GM12878 (cell line): ENCODE results near the gene CYSTM1. TPM values are rescaled to one million over a fixed set of nuclear protein-coding genes. Genes with fewer than 3 reads are reported as not detected.

Source experiments
- ATAC-seq: fragments of 200-7000 bp; cut with Tn5 transposase; 3 replicates; pipeline ENCODE4 v1.9.1; 2020; ENCODE audit warnings: mild to moderate bottlenecking, moderate library complexity
- BruUV-seq: library from RNA; stranded (reverse); fragments of 400-500 nt; replicated peaks from 2 replicates; lab custom pipeline; 2021; lab: Mats Ljungman, UMichigan
- CTCF ChIA-PET: fragments of 300-600 bp; sonication (Branson Sonifier 250); formaldehyde crosslinking; extraction: SDS; loops from one replicate; lab custom pipeline; 2021; ENCODE audit warnings: inconsistent platforms; lab: Yijun Ruan, JAX
- POLR2A ChIA-PET: fragments of 350-600 bp; formaldehyde crosslinking; extraction: SDS; loops from one replicate; lab custom pipeline; 2021; ENCODE audit warnings: inconsistent platforms; lab: Charles Lee
- RAD21 ChIA-PET: fragments of 300-600 bp; sonication (Branson Sonifier 250); formaldehyde crosslinking; loops from one replicate; lab custom pipeline; 2023; ENCODE audit warnings: antibody characterized with exemption; ENCODE audit not compliant: unreplicated experiment; lab: Charles Lee
- SMC1A ChIA-PET: fragments of 300-600 bp; sonication (Branson Sonifier 250); formaldehyde crosslinking; loops from one replicate; lab custom pipeline; 2023; ENCODE audit not compliant: unreplicated experiment, uncharacterized antibody; lab: Charles Lee
- DNase-seq: peaks from one replicate; pipeline ENCODE4 v3.0.0-alpha.2; 2011; ENCODE audit warnings: low read depth, low spot score
- FAIRE-seq: peaks from 3 replicates; lab custom pipeline; 2011; peaks lifted over from hg19 to GRCh38; lab: Jason Lieb, UNC
- H2AFZ ChIP-seq: 2 replicates; pipeline ENCODE4 v1.6.0; 2011; ENCODE audit warnings: low read depth, low read length, control low read depth; ENCODE audit not compliant: control insufficient read depth
- H3K27ac ChIP-seq: 2 replicates; pipeline ENCODE4 v1.5.1; 2011; ENCODE audit warnings: control low read depth; ENCODE audit not compliant: control insufficient read depth, insufficient read depth
- H3K27me3 ChIP-seq, 2 experiments: replicated peaks in 1 of 2; 2 replicates each; pipeline versions ENCODE4 v1.6.0 to v1.6.1; 2011; ENCODE audit warnings: low read length in 1 of 2; ENCODE audit not compliant: control insufficient read depth in 2 of 2, insufficient read depth in 2 of 2
- H3K36me3 ChIP-seq, 2 experiments: 2 replicates each; pipeline ENCODE4 v1.5.1; 2011; ENCODE audit warnings: low read length in 1 of 2; ENCODE audit not compliant: control insufficient read depth in 2 of 2, insufficient read depth in 2 of 2
- H3K4me1 ChIP-seq: 2 replicates; pipeline ENCODE4 v1.6.1; 2011; ENCODE audit warnings: mild to moderate bottlenecking, low read length, moderate library complexity, mixed read lengths; ENCODE audit not compliant: control insufficient read depth, insufficient read depth
- H3K4me2 ChIP-seq: 2 replicates; pipeline ENCODE4 v1.6.0; 2011; ENCODE audit warnings: control low read depth; ENCODE audit not compliant: control insufficient read depth, insufficient read depth
- H3K4me3 ChIP-seq: fragments of 200-600 bp; sonication (generic); 2 replicates; pipeline ENCODE4 v1.5.1; 2016
- H3K79me2 ChIP-seq: 2 replicates; pipeline ENCODE4 v1.6.0; 2011; ENCODE audit warnings: low read length; ENCODE audit not compliant: control insufficient read depth, insufficient read depth
- H3K9ac ChIP-seq: 2 replicates; pipeline ENCODE4 v1.8.0; 2011; ENCODE audit warnings: low read length, control low read depth, mixed read lengths; ENCODE audit not compliant: control insufficient read depth, insufficient read depth
- H3K9me3 ChIP-seq: replicated peaks from 3 replicates; pipeline ENCODE4 v1.5.1; 2011; ENCODE audit warnings: mild to moderate bottlenecking, low read length; ENCODE audit not compliant: control insufficient read depth, insufficient read depth
- H4K20me1 ChIP-seq: 2 replicates; pipeline ENCODE4 v1.6.0; 2011; ENCODE audit not compliant: control insufficient read depth, insufficient read depth
- BACH1 ChIP-seq: fragments of 450-650 bp; IDR thresholded peaks from 2 replicates; pipeline ENCODE4 v1.6.1; 2017; ENCODE audit warnings: mild to moderate bottlenecking, borderline replicate concordance
- CBX5 ChIP-seq: sonication (generic); IDR thresholded peaks from 2 replicates; pipeline ENCODE4 v1.6.1; 2016; ENCODE audit warnings: low read depth, moderate library complexity, mild to moderate bottlenecking, inconsistent platforms
- EED ChIP-seq: sonication (generic); IDR thresholded peaks from 2 replicates; pipeline ENCODE4 v1.6.1; 2016; ENCODE audit warnings: antibody characterized with exemption, low read depth
- EGR1 ChIP-seq, 2 experiments: IDR thresholded peaks; 1 replicate in 1 of 2; 2 replicates in 1 of 2; pipeline ENCODE4 v1.6.1; 2011 to 2012; ENCODE audit warnings: low read depth in 2 of 2, low read length in 2 of 2, borderline replicate concordance in 1 of 2, mild to moderate bottlenecking in 1 of 2, moderate library complexity in 1 of 2
- FOXK2 ChIP-seq: fragments of 450-650 bp; IDR thresholded peaks from 2 replicates; pipeline ENCODE4 v1.6.1; 2017; ENCODE audit warnings: mild to moderate bottlenecking, moderate library complexity
- IKZF1 ChIP-seq: fragments of 450-650 bp; conservative IDR thresholded peaks from 2 replicates; pipeline ENCODE4 v1.6.1; 2017; ENCODE audit warnings: antibody characterized with exemption, mild to moderate bottlenecking
- JUND ChIP-seq: IDR thresholded peaks from 2 replicates; pipeline ENCODE4 v1.6.1; 2012; ENCODE audit warnings: low read depth, mild to moderate bottlenecking, low read length, improper control_type of control experiment, moderate library complexity
- LARP7 ChIP-seq: fragments of 450-650 bp; IDR thresholded peaks from 2 replicates; pipeline ENCODE4 v1.6.1; 2017; ENCODE audit warnings: mild to moderate bottlenecking
- NBN ChIP-seq: fragments of 450-650 bp; IDR thresholded peaks from 2 replicates; pipeline ENCODE4 v1.6.1; 2016
- NR2C1 ChIP-seq: fragments of 450-650 bp; IDR thresholded peaks from 2 replicates; pipeline ENCODE4 v1.6.1; 2017; ENCODE audit warnings: antibody characterized with exemption, mild to moderate bottlenecking, moderate library complexity
- RBBP5 ChIP-seq: fragments of 200-600 bp; sonication (generic); conservative IDR thresholded peaks from 2 replicates; pipeline ENCODE4 v1.6.1; 2016
- RELB ChIP-seq: fragments of 450-650 bp; IDR thresholded peaks from 2 replicates; pipeline ENCODE4 v1.6.1; 2017; ENCODE audit warnings: low read depth, mild to moderate bottlenecking, moderate library complexity
- REST ChIP-seq: IDR thresholded peaks from 2 replicates; pipeline ENCODE4 v1.6.1; 2012; ENCODE audit warnings: mild to moderate bottlenecking, low read depth, low read length
- RFX5 ChIP-seq: IDR thresholded peaks from 2 replicates; pipeline ENCODE4 v1.6.1; 2011; ENCODE audit warnings: low read depth, low read length, improper control_type of control experiment
- SMAD1 ChIP-seq: fragments of 450-650 bp; IDR thresholded peaks from 2 replicates; pipeline ENCODE4 v1.6.1; 2018; ENCODE audit warnings: mild to moderate bottlenecking, low read depth; ENCODE audit not compliant: partially characterized antibody
- SPI1 ChIP-seq: IDR thresholded peaks from 2 replicates; pipeline ENCODE4 v1.6.1; 2011; ENCODE audit warnings: low read depth, mild to moderate bottlenecking, low read length, moderate library complexity, borderline replicate concordance; ENCODE audit not compliant: insufficient read depth
- SREBF2 ChIP-seq: IDR thresholded peaks from 2 replicates; pipeline ENCODE4 v1.6.1; 2012; ENCODE audit warnings: mild to moderate bottlenecking, low read length
- ZBTB11 ChIP-seq: fragments of 450-650 bp; formaldehyde crosslinking; IDR thresholded peaks from 2 replicates; pipeline ENCODE4 v1.5.0; 2022; ENCODE audit warnings: mild to moderate bottlenecking, missing genetic modification characterization
- ZSCAN29 ChIP-seq: fragments of 450-650 bp; IDR thresholded peaks from 2 replicates; pipeline ENCODE4 v1.6.1; 2017; ENCODE audit warnings: mild to moderate bottlenecking, moderate library complexity
- WGBS: methylation state at CpG from one replicate; pipeline ENCODE4 v1.1.6; 2016; ENCODE audit warnings: low lambda C conversion rate; ENCODE audit not compliant: insufficient replicate concordance, insufficient coverage; ENCODE audit errors: missing lambda C conversion rate; 5-methylcytosine and 5-hydroxymethylcytosine counted together
- in situ Hi-C: fragments of 300-500 bp; cut with MboI; formaldehyde crosslinking; loops from 9 replicates; pipeline ENCODE4 v1.14.3; 2018; ENCODE audit warnings: mixed read lengths
- intact Hi-C: fragments of 100-400 bp; cut with micrococcal nuclease; formaldehyde crosslinking; loops from one replicate; pipeline ENCODE4 v1.14.2; 2022; ENCODE audit not compliant: unreplicated experiment
- polyA plus RNA-seq, 11 experiments: library from polyadenylated mRNA; depleted of rRNA in 4 of 11; unstranded in 6 of 11; stranded (reverse) in 5 of 11; fragments of >200 nt; fragmentation: Nextera tagmentation in 4 of 11; fragmentation: Illumina TruSeq in 1 of 11; extraction: Ambion mirVana in 4 of 11; extraction: Trizol in 1 of 11; gene quantifications; 1 replicate in 1 of 11; 2 replicates in 10 of 11; pipeline versions ENCODE4 v1.2.1 to v1.2.3, GENCODE V29; 2011 to 2016; ENCODE audit warnings: inconsistent platforms in 2 of 11, missing spikeins in 2 of 11, low read depth in 1 of 11
- total RNA-seq, 4 experiments: library from RNA; depleted of rRNA in 3 of 4; stranded (reverse); fragments of >200 nt in 3 of 4; fragmentation: Illumina TruSeq in 1 of 4; extraction: Trizol in 1 of 4; gene quantifications; 2 replicates each; pipeline versions ENCODE4 v1.2.1 to v1.2.3, GENCODE V29; 2013 to 2021

Gene CYSTM1
- total and polyA plus RNA-seq, 10 of the 15 experiments (the other 5 are each of a cell fraction or from before 2014, with no cell fraction given) = 52.7 to 261 (median 98.7) TPM

- intact Hi-C loops (no loop called here), in situ Hi-C loops (no loop called here)
- no peak for FAIRE-seq
These were observed 10.4 kb downstream of the CYSTM1 start for GRCh38 chr5:140185409-140185808.

More at GRCh38 chr5:140185409-140185808, 10.4 kb downstream of the CYSTM1 start:
- Histone ChIP-seq H3K4me1 (peaks cover 15% of the 10 kb centered on the region), H3K9me3 (no peaks in the 10 kb centered on the region), H4K20me1 (no peaks in the 10 kb centered on the region), H3K27ac (no peak overlapping the region), H3K4me2 (no peak overlapping the region), H2AFZ (no peak overlapping the region), H3K36me3 (no peaks in the 10 kb centered on the region), H3K27me3 (no peaks in the 10 kb centered on the region), H3K4me3 (no peak overlapping the region), H3K9ac (no peak overlapping the region), H3K79me2 (peaks cover 3% of the 10 kb centered on the region)
- 82% methylated on average over 2 of the region's 2 CpGs for WGBS
- SMC1A ChIA-PET = interaction anchor here (1.2 to 1.4 kb wide), 3 partner anchors 11 to 22 kb away, joined by 3 to 4 read pairs (median 4); no protein-coding TSS in a partner anchor
- POLR2A ChIA-PET = no interaction called here
- CTCF ChIA-PET = interaction anchor here (0.5 to 1.4 kb wide), 5 partner anchors 16 to 161 kb away, joined by 3 to 4 read pairs (median 3); partner anchors contain the start of gene HBEGF
- DNase-seq = no peak
- RAD21 ChIA-PET = interaction anchor here (1.0 kb wide), 1 partner anchor 55 kb away, joined by 3 read pairs; no protein-coding TSS in a partner anchor
- no peak for TF ChIP-seq RELB
- no peak for TF ChIP-seq FOXK2
- no peak for TF ChIP-seq RBBP5
- no peak for TF ChIP-seq SREBF2
- no peak for TF ChIP-seq LARP7
- no peak for TF ChIP-seq RFX5
- no peak for TF ChIP-seq NR2C1
- no peak for TF ChIP-seq ZBTB11 (CRISPR knock-in tag)
- no peak for TF ChIP-seq CBX5
- no peak for TF ChIP-seq JUND
- TF ChIP-seq BACH1 = no peak
- no peak for TF ChIP-seq NBN
- no peak for TF ChIP-seq IKZF1
- no peak for TF ChIP-seq EED
- TF ChIP-seq EGR1 (IDR thresholded peaks at IDR 0.05; ENCODE audit: borderline replicate concordance in 1 of 2, low read depth in 2 of 2, low read length in 2 of 2) = no peak
- TF ChIP-seq REST = no peak
- TF ChIP-seq ZSCAN29 = no peak
- no peak for TF ChIP-seq SPI1
- TF ChIP-seq SMAD1 = no peak
- BruUV-seq = no TSS peak
- ATAC-seq = no peak
